NOMO-1 treated with dmso at 0.1 percent for 144 hours (cell line): ENCODE measurements around the gene CLCA4.

Experiments used
- DNase-seq: peaks from one replicate; lab custom pipeline; 2025; ENCODE audit not compliant: unreplicated experiment; lab: John Stamatoyannopoulos, UW

CLCA4 gene

GRCh38 chr1:86616871-86617270 is 70.0 kb downstream of the CLCA4 start:
- peak; percentile 80 for DNase-seq

GRCh38 chr1:86618358-86618757 is 71.5 kb downstream of the CLCA4 start:
- no peak for DNase-seq

- DNase-seq: no peak
Measured at GRCh38 chr1:86619313-86619712, 72.4 kb downstream of the CLCA4 start.

- DNase-seq: no peak
Measured at GRCh38 chr1:86621286-86621685, 74.4 kb downstream of the CLCA4 start.
